ENCODE data around the gene ADGRD2.

ADGRD2 gene

GRCh38 chr9:124500796-124501611 lies 50.8 kb downstream of the ADGRD2 start:
- no peak overlapping the region for H3K27ac ChIP-seq (ENCODE audit: low read depth, low read length)
- no peaks in the 10 kb centered on the region for H3F3A ChIP-seq (ENCODE audit: control insufficient read depth, insufficient read depth)

GRCh38 chr9:124501771-124502320 lies 51.6 kb downstream of the ADGRD2 start:
- no peaks in the 10 kb centered on the region for H4K20me1 ChIP-seq (ENCODE audit: control insufficient read depth, insufficient read depth, low read depth, low read length)
- H3K4me2 ChIP-seq (ENCODE audit: low read length): no peak overlapping the region
- H3K27me3 ChIP-seq (ENCODE audit: control insufficient read depth, low read length): no peaks in the 10 kb centered on the region
- H3K4me1 ChIP-seq (ENCODE audit: control insufficient read depth, low read length): no peaks in the 10 kb centered on the region
- no peaks in the 10 kb centered on the region for H3K9me3 ChIP-seq (ENCODE audit: control insufficient read depth, insufficient read depth, low read length)
- H3K36me3 ChIP-seq (ENCODE audit: control insufficient read depth, low read length): no peaks in the 10 kb centered on the region
- no peak overlapping the region for H3K27ac ChIP-seq (ENCODE audit: low read depth, low read length)
- H3K9me2 ChIP-seq (replicated peaks; ENCODE audit: control insufficient read depth, low read length): no peaks in the 10 kb centered on the region
- no peak for TF ChIP-seq EZH2phosphoT487 (IDR thresholded peaks at IDR 0.05; ENCODE audit: borderline replicate concordance, low read length)
- no peaks in the 10 kb centered on the region for H3F3A ChIP-seq (ENCODE audit: control insufficient read depth, insufficient read depth)
- H3K79me2 ChIP-seq (ENCODE audit: control insufficient read depth, low read length): no peaks in the 10 kb centered on the region
- H3K4me3 ChIP-seq (ENCODE audit: low read length): no peak overlapping the region

More at GRCh38 chr9:124500796-124501611, 50.8 kb downstream of the ADGRD2 start:
- no peaks in the 10 kb centered on the region for H3K36me3 ChIP-seq (ENCODE audit: control insufficient read depth, low read length)
- no peaks in the 10 kb centered on the region for H3K9me2 ChIP-seq (replicated peaks; ENCODE audit: control insufficient read depth, low read length)
- no peaks in the 10 kb centered on the region for H3K27me3 ChIP-seq (ENCODE audit: control insufficient read depth, low read length)
- no peaks in the 10 kb centered on the region for H3K4me1 ChIP-seq (ENCODE audit: control insufficient read depth, low read length)
- TF ChIP-seq EZH2phosphoT487 (IDR thresholded peaks at IDR 0.05; ENCODE audit: borderline replicate concordance, low read length): no peak
- TF ChIP-seq CTCF (IDR thresholded peaks at IDR 0.05; ENCODE audit: low read depth, low read length, poor library complexity, severe bottlenecking): no peak
- H4K20me1 ChIP-seq (ENCODE audit: control insufficient read depth, insufficient read depth, low read depth, low read length): no peaks in the 10 kb centered on the region
- no peak overlapping the region for H3K4me2 ChIP-seq (ENCODE audit: low read length)
- no peak overlapping the region for H3K4me3 ChIP-seq (ENCODE audit: low read length)
- H3K9me3 ChIP-seq (ENCODE audit: control insufficient read depth, insufficient read depth, low read length): no peaks in the 10 kb centered on the region
- no peaks in the 10 kb centered on the region for H3K79me2 ChIP-seq (ENCODE audit: control insufficient read depth, low read length)

GRCh38 chr9:124502711-124503702 lies 52.8 kb downstream of the ADGRD2 start:
- H3K4me2 ChIP-seq (ENCODE audit: low read length): no peak overlapping the region
- H4K20me1 ChIP-seq (ENCODE audit: control insufficient read depth, insufficient read depth, low read depth, low read length): no peaks in the 10 kb centered on the region
- no peaks in the 10 kb centered on the region for H3K9me3 ChIP-seq (ENCODE audit: control insufficient read depth, insufficient read depth, low read length)
- no peaks in the 10 kb centered on the region for H3K4me1 ChIP-seq (ENCODE audit: control insufficient read depth, low read length)
- no peaks in the 10 kb centered on the region for H3F3A ChIP-seq (ENCODE audit: control insufficient read depth, insufficient read depth)
- no peak overlapping the region for H3K4me3 ChIP-seq (ENCODE audit: low read length)
- no peak overlapping the region for H3K27ac ChIP-seq (ENCODE audit: low read depth, low read length)
- no peaks in the 10 kb centered on the region for H3K36me3 ChIP-seq (ENCODE audit: control insufficient read depth, low read length)
- TF ChIP-seq EZH2phosphoT487 (IDR thresholded peaks at IDR 0.05; ENCODE audit: borderline replicate concordance, low read length): no peak
- no peak for TF ChIP-seq CTCF (IDR thresholded peaks at IDR 0.05; ENCODE audit: low read depth, low read length, poor library complexity, severe bottlenecking)
- H3K9me2 ChIP-seq (replicated peaks; ENCODE audit: control insufficient read depth, low read length): no peaks in the 10 kb centered on the region
- no peaks in the 10 kb centered on the region for H3K27me3 ChIP-seq (ENCODE audit: control insufficient read depth, low read length)
- no peaks in the 10 kb centered on the region for H3K79me2 ChIP-seq (ENCODE audit: control insufficient read depth, low read length)

All from DOHH2 (cell line).